ENCODE measurements around the gene NOL9.
"Not testable (repeated sequence)": the region's sequence is repeated elsewhere in the genome, so short reads cannot be mapped to it uniquely, and the experiment has no call there.

NOL9 gene

GRCh38 chr1:6505367-6506209 lies 48.7 kb downstream of the NOL9 start:
- no peak for DNase-seq (ENCODE audit: low read depth in 2 of 3, low spot score in 1 of 3)

DNA sequence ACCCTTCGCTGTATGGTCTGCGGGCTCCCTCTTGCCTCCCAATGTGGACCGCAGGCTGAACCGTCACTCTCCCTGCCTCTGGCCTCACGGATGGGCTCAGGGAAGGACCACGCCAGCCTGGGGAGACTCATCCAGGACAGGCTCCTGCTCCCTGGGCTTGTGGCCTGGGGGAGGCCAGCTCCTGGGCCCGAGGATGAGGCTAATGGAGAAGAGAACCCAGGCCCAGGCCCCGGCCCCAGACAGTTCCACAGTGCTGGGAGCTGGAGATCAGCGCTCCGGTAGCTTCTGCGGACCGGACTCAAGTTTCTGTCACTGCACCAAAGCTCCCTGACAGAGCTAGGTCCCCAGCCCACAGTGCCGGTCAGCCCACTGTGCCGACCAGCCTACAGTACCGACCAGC lies 49.4 kb downstream of the NOL9 start:
- no peak for DNase-seq (ENCODE audit: low read depth in 2 of 3, low spot score in 1 of 3)

DNA sequence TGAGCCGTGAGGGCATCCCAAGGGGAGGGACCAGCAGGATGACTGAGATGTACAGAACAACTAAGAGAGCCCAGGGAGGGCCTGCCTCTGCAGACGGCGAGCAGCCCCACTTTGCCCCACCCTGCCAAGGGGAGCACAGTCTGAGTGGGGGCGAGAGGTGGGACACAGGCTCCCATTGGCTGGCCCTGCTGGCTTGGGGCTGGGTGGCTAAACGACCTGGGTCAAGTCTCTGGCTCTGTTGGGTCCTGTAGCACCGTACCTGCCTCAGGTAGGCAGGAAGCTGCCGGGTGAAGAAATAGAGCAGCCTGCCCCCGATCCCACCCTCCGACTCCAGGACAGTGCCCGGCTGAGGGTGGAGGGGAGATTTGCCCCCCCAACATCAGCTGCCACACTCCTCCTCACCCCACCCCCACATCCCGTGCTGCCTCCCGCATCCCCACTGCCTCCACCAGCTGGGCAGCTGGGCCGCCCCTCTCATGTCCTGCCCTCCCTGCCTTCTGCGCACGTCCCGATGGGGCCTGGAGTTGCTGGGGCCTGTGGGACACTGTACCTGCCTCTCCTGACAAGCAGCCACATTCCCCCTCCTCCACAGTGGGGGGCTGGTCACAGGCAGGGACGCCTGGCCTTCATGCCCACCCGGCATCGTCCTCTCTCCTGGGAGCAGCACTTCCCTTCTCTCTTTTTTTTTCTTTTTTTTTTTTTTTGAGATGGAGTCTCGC lies 50.3 kb downstream of the NOL9 start:
- DNase-seq (ENCODE audit: low read depth in 2 of 3, low spot score in 1 of 3), result no peak

GRCh38 chr1:6502000-6502891 lies 52.1 kb downstream of the NOL9 start:
- DNase-seq (ENCODE audit: low read depth in 2 of 3, low spot score in 1 of 3), result no peak

- DNase-seq (ENCODE audit: low read depth in 2 of 3, low spot score in 1 of 3), result no peak
Measured at GRCh38 chr1:6501279-6501813, 53.0 kb downstream of the NOL9 start.

DNA sequence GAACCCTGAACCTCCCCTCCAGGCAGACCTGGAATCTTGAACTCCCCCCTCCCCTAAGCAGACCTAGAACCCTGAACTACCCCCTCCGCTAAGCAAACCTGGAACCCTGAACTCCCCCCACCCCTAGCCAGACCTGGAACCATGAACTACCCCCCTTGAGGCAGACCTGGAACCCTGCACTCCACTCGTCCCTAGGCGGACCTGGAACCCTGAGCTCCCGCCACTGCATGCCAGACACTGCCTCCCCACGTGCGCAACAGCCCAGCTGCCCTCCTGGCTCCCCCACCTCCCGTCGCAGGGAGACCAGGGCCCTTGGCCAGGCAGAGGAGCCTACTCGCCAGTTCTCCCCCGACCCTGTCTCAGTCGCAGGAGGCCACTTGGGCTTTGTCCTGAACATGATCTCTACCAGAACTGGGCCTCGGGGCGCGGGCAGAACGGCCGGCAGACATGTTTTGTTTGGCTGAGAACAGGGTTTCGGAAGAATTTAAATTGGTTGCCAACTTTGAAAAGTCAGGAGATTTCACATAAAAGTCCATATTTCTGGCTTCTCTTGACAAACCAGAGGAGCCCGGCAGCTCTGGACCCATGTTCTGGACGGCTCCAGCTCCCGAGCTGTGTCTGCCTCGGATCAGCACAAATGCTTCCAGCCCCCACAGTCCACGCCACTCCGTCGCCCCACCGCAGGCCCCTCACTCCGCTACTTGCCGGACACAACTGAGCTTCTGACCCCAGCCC lies 53.6 kb downstream of the NOL9 start:
- DNase-seq (ENCODE audit: low read depth in 2 of 3, low spot score in 1 of 3), result no peak

DNA sequence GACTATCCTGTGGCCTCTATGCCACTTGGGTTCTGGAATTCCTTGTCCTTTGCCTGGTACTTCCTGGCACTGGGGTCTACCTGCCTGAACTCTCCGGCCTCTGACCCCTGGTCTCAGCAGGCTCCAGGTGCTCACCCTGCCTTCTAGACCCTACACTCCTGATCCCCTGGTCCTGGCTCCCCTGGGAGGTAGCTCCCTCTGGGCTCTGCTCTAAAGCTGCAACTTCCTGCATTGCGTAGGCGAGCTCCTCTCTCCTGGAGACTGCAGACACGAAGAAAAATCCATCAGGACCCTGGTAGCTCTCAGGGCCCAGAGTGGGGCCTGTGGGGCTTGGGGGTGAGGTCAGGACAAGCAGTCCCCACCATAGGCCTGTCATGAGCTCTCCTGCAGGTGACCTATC lies 55.0 kb downstream of the NOL9 start:
- no peak for DNase-seq (ENCODE audit: low read depth in 2 of 3, low spot score in 1 of 3)

DNA sequence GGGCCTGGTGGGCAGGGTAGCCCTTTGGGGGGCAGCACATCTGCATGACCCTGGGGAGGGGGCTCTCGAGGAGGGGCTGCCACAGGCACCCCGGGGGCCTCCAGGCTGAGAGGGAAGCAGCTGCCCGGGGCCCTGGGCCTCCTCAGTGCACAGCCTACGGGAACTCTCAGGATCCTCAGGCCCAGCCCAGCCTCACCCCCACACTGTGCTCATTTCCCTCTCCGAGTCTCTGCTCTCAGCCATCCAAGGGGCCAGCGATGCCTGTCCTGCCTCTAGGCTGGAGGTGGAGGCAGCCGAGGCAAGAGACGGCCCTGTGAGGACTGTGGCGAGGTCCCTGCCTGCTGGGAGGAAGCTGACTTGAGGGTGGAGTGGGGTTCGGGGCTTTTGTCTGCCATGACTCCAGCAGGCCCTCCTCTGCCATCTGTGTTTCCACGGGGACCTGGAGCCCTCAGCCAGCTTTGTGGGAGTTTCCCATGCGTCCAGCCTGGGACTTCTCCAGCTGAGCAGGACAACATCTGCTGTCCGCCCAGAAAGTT lies 55.7 kb downstream of the NOL9 start:
- no peak for DNase-seq (ENCODE audit: low read depth in 2 of 3, low spot score in 1 of 3)

GRCh38 chr1:6497867-6498575 lies 56.3 kb downstream of the NOL9 start:
- no peak for DNase-seq (ENCODE audit: low read depth in 2 of 3, low spot score in 1 of 3)

DNA sequence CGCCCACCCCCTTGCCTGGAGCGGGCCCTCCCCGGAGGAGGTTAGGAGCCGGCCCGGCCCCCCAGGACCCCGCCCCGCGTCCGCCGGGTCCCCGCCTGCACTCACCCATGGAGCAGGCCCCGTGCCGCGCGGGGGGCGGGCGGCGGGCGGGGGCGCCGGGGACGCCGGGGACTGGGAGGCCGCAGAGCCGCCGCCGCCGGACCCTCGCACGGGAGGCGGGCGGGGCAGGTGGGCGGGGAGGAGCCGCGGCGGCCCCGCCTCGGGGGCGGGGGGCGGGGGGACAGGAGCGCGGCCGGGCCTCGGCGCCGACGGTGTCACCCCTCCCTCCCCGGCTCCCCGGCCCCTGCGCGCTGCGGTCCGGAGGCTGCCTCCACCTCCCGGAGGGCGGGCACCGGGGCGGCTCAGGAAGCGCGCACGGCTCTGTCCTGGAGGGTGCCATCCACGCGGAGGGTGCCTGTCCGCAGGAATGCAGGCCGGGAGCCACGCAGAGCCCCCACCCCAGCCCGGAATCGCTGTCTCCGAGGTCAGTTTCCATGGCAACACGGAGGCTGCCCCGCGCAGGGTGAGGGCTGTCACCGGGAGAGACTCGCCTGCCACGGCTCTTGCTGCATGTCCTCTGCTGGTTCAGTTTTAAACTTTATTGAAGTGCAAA lies 57.0 kb downstream of the NOL9 start:
- DNase-seq (ENCODE audit: low read depth in 2 of 3, low spot score in 1 of 3), result peak in 1 of 3 donors; percentile 32

GRCh38 chr1:6496890-6497214 lies 57.5 kb downstream of the NOL9 start:
- no peak for DNase-seq (ENCODE audit: low read depth in 2 of 3, low spot score in 1 of 3)

DNA sequence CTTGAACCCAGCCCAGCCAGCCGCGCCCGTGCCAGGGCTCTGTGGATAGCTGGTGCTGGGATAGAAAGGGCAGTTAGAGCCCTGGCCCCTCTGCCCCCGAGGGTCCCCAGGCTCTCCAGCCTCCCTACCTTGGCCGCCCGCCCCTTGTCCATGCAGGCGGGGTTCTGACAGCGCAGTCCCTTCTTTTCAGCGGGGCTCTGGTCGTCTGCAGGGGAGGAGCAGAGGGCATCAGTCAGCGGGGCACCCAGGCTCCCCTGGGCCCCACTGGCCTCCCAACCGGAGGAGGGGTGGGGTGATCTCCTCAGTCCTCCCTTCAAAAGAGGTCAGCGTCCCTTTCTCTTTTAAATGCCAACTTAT lies 58.0 kb downstream of the NOL9 start:
- no peak for DNase-seq (ENCODE audit: low read depth in 2 of 3, low spot score in 1 of 3)

DNA sequence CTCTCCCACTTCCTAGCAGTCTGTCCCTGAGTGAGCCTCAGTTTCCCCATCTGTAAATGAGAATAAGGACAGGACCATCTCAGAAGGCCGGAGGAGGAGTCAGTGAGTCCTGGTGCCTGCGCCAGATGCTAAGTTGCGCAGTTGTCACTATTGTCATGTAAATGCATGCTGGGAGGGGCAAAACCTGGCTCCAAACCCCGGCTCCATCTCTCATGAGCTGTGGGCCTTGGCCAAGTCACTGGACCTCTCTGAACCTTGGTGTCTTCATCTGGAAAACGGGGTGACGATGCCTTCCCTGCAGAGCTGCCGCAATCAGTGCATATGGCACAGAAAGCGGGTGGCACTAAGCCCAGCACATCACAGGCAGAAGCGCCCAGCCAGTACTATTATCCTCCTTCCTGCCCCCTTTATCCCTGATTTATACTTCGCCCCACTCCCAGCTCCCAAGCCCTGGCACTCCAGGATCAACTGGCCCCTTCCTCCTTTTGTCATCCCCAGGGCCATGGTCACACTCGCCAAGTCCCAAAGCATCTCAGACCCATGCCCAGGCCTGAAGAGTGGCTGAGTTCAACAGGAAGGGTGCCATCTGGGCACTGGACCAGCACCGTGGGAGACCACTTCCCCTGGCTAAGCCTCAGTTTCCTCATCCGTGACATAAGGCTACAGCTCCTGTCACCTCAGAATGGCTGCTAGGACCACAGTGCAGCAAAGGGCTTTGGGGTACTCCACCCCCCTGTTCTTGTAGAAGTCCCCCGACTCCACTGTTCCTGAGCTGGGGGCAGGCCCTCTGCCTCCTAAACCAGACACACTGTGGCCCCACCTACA lies 58.6 kb downstream of the NOL9 start:
- no peak for DNase-seq (ENCODE audit: low read depth in 2 of 3, low spot score in 1 of 3)

DNA sequence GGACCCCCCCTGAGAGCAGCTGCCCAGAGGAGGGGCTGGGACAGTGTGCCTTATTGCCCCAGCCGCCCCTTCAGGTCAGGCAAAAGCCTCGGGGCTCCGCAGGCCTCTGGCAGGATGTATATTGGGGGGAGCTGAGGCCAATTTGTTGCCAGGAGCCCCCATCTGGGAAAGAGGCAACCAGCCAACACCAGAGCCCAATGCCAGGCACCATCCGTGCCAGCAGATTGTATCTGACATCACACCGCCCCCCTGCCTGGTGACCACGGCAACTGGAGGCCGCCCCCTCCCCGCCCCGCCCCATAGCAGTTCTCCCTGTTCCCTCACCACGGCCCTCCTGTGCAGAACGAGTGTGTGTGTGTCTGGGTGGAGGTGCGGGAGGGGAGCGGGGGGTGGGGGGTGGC lies 59.3 kb downstream of the NOL9 start:
- DNase-seq (ENCODE audit: low read depth in 2 of 3, low spot score in 1 of 3), result no peak

DNA sequence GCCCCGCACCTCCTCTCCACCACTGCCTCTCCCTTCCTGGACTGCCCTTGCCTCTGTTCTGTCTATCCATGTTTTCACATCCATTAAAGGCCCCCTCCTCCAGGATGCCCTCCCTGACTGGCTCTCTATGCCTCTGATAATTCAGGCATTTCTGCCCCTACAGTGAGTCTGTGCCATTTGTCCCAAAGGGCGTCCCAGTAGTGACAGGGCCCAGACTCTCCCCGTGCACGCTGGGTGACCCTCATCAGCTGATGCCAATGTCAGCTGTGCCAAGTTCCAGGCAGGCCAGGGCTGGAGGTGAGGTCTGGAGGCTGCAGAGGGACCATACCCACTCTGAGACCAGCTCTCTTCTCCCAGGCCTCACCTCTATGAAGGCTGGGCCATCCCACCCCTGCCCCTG lies 59.7 kb downstream of the NOL9 start:
- no peak for DNase-seq (ENCODE audit: low read depth in 2 of 3, low spot score in 1 of 3)

DNA sequence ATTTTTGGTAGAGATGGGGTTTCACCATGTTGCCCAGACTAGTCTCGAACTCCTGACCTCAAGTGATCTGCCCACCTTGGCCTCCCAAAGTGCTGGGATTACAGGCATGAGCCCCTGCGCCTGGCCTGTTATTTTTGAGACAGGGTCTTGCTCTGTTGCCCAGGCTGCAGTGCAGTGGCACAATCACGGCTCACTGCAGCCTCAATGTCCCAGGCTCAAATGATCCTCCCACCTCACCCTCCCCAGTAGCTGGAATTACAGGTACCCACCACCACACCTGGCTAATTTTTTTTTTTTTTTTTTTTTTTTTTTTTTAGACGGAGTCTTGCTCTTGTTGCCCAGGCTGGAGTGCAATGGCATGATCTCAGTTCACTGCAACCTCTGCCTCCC lies 60.5 kb downstream of the NOL9 start:
- not testable (repeated sequence) for DNase-seq (ENCODE audit: low read depth in 2 of 3, low spot score in 1 of 3)

DNA sequence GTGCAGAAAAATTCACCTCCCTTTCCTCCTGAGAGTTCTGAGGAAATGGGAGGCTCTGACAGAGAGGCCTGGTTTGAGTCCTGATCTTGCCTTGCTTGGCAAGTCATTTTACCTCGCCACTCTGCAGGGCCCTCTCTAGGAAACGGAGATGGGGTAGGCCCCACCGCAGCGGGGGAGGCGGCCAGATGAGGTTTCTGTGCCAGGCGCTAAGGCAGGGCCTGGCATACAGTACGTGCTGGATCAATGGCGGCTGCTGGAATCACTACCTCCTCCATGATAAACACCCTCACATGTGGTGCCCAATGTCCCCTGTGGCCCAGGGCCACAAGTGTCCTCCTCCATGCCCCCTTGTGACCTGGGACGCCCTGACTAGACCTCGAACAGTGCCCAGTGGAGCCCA lies 62.3 kb downstream of the NOL9 start:
- no peak for DNase-seq (ENCODE audit: low read depth in 2 of 3, low spot score in 1 of 3)

- no peak for DNase-seq (ENCODE audit: low read depth in 2 of 3, low spot score in 1 of 3)
Measured at GRCh38 chr1:6491480-6491962, 62.8 kb downstream of the NOL9 start, which contains the start of gene PLEKHG5. TSS of gene PLEKHG5 (minus strand) at chr1:6491667. CDS start at chr1:6477571, 14,096 bp downstream.

Measured in stimulated activated CD4-positive, alpha-beta T cell treated with anti-CD3 and anti-CD28 coated beads, Interleukin-12 subunit alpha, Interleukin-12 subunit beta, amount 100 ng/mL, for 48 hours (primary cell).